OCI-LY3 (cell line): ENCODE measurements around the gene STK32A.

ENCODE experiments used
- H2AFZ ChIP-seq: fragments of 200-600, 300-600 bp; shearing (Covaris generic); 2 replicates; pipeline ENCODE4 v1.6.0; 2014; ENCODE audit warnings: antibody characterized with exemption, low read depth, low read length
- H3K27ac ChIP-seq: fragments of 200-600, 300-600 bp; sonication (generic); 2 replicates; pipeline ENCODE4 v1.5.1; 2014; ENCODE audit warnings: mild to moderate bottlenecking, low read length, moderate library complexity, mixed read lengths
- H3K27me3 ChIP-seq: fragments of 200-600, 300-600 bp; sonication (generic); 2 replicates; pipeline ENCODE4 v1.6.1; 2014; ENCODE audit warnings: low read depth, low read length, mixed read lengths
- H3K36me3 ChIP-seq: fragments of 200-600, 300-600 bp; sonication (generic); replicated peaks from 2 replicates; pipeline ENCODE3; 2014; ENCODE audit warnings: low read depth, low read length, mixed read lengths
- H3K4me1 ChIP-seq: fragments of 300-600, 200-600 bp; sonication (generic); 2 replicates; pipeline ENCODE4 v1.6.1; 2014; ENCODE audit warnings: low read length, mixed read lengths
- H3K4me2 ChIP-seq: fragments of 200-600, 300-600 bp; sonication (generic); 2 replicates; pipeline ENCODE4 v1.6.1; 2014; ENCODE audit warnings: low read length, mixed read lengths
- H3K4me3 ChIP-seq: fragments of 300-600, 200-600 bp; sonication (generic); 2 replicates; pipeline ENCODE4 v1.5.1; 2014; ENCODE audit warnings: antibody characterized with exemption, mild to moderate bottlenecking, low read length, moderate library complexity
- H3K79me2 ChIP-seq: fragments of 300-600, 200-600 bp; shearing (Covaris generic); 2 replicates; pipeline ENCODE4 v1.6.1; 2014; ENCODE audit warnings: mild to moderate bottlenecking, low read length, mixed read lengths
- H3K9ac ChIP-seq: fragments of 300-600, 200-600 bp; shearing (Covaris generic); 2 replicates; pipeline ENCODE4 v1.6.0; 2014; ENCODE audit warnings: mild to moderate bottlenecking, low read length, moderate library complexity
- H3K9me3 ChIP-seq: fragments of 200-600, 300-600 bp; shearing (Covaris generic); 2 replicates; pipeline ENCODE4 v1.6.1; 2014; ENCODE audit warnings: low read length, mixed read lengths; ENCODE audit not compliant: insufficient read depth
- H4K20me1 ChIP-seq: fragments of 200-600, 300-600 bp; sonication (generic); 2 replicates; pipeline ENCODE4 v1.6.1; 2016; ENCODE audit warnings: low read length, mixed read lengths; ENCODE audit not compliant: insufficient read depth
- EZH2phosphoT487 ChIP-seq: fragments of 200-600 bp; shearing (Covaris generic); IDR thresholded peaks from 2 replicates; pipeline ENCODE4 v1.6.1; 2018; ENCODE audit warnings: antibody characterized with exemption, mixed run types, low read depth
- TF ChIP-seq, protein P1 (sequence below): fragments of 200-600, 300-600 bp; sonication (generic); IDR thresholded peaks from 2 replicates; pipeline ENCODE4 v1.5.1; 2014; ENCODE audit warnings: antibody characterized with exemption, low read length, low read depth

Gene STK32A

DNA sequence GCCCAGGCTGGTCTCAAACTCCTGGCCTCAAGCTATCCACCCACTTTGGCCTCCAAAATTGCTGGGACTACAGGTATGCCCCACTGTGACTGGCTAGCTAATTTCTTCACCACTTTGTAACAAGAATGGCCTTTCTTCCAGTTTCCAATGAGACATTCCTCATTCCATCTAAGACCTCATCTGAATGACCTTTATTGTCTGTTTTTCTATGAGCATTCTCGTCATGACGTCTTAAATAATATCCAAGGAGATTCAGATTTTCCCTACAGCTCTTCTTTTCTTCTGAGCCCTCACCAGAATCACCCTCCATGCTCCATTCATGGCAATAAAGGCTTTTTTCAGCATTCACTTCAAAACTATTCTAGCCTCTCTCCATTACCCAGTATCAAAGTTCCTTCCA lies 30.2 kb upstream of the STK32A start:
- H3K27ac ChIP-seq: no peak overlapping the region
- no peaks in the 10 kb centered on the region for H4K20me1 ChIP-seq
- no peaks in the 10 kb centered on the region for H3K27me3 ChIP-seq
- no peak overlapping the region for H3K4me2 ChIP-seq
- no peaks in the 10 kb centered on the region for H3K9me3 ChIP-seq
- no peaks in the 10 kb centered on the region for H3K36me3 ChIP-seq
- H2AFZ ChIP-seq: no peak overlapping the region
- no peaks in the 10 kb centered on the region for H3K4me1 ChIP-seq
- no peak for TF ChIP-seq EZH2phosphoT487
- TF ChIP-seq, protein P1, sequence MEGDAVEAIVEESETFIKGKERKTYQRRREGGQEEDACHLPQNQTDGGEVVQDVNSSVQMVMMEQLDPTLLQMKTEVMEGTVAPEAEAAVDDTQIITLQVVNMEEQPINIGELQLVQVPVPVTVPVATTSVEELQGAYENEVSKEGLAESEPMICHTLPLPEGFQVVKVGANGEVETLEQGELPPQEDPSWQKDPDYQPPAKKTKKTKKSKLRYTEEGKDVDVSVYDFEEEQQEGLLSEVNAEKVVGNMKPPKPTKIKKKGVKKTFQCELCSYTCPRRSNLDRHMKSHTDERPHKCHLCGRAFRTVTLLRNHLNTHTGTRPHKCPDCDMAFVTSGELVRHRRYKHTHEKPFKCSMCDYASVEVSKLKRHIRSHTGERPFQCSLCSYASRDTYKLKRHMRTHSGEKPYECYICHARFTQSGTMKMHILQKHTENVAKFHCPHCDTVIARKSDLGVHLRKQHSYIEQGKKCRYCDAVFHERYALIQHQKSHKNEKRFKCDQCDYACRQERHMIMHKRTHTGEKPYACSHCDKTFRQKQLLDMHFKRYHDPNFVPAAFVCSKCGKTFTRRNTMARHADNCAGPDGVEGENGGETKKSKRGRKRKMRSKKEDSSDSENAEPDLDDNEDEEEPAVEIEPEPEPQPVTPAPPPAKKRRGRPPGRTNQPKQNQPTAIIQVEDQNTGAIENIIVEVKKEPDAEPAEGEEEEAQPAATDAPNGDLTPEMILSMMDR: no peak
- H3K4me3 ChIP-seq: no peak overlapping the region
- H3K79me2 ChIP-seq: no peaks in the 10 kb centered on the region
- H3K9ac ChIP-seq: no peak overlapping the region

DNA sequence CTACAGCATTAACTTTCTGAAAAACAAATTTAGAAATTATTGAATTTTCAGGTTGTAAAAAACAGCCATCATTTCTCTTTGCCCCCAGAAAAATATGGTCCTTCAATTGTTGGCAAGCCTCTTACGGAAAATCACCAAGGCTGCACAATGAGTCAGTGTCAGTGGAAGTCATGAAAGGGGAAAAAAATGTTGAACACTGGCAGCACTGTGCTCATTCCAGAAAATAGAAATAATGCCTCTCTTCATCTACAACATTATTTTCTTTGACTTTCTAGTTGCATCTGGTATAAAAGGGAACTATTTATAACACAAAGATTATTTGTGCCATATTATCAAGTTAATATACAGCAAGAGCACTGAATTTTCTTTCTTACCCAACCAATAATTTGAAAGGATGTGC lies 26.7 kb upstream of the STK32A start:
- TF ChIP-seq, protein P1: no peak
- Histone ChIP-seq H2AFZ (no peak overlapping the region), H3K4me1 (no peaks in the 10 kb centered on the region), H3K9me3 (no peaks in the 10 kb centered on the region), H3K36me3 (no peaks in the 10 kb centered on the region), H3K9ac (no peak overlapping the region), H4K20me1 (no peaks in the 10 kb centered on the region), H3K4me2 (no peak overlapping the region), H3K27me3 (no peaks in the 10 kb centered on the region), H3K27ac (no peak overlapping the region), H3K4me3 (no peak overlapping the region), H3K79me2 (no peaks in the 10 kb centered on the region)

DNA sequence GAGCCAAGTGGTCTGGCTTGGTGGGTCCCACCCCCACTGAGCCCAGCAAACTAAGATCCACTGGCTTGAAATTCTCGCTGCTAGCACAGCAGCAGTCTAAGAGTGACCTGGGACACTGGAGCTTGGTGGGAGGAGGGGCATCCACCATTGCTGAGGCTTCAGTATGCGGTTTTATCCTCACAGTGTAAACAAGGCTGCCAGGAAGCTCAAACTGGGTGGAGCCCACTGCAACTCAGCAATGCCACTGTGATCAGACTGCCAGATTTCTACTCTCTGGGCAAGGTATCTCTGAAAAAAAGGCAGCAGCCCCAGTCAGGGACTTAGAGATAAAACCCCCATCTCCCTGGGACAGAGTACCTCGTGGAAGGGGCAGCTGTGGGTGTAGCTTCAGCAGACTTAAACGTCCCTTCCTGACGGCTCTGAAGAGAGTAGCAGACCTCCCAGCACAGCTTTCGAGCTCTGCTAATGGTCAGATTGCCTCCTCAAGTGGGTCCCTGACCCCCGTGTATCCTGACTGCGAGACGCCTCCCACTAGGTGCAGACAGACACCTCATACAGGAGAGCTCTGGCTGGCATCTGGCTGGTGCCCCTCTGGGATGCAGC lies 18.2 kb upstream of the STK32A start:
- no peak overlapping the region for H2AFZ ChIP-seq
- H3K4me2 ChIP-seq: no peak overlapping the region

DNA sequence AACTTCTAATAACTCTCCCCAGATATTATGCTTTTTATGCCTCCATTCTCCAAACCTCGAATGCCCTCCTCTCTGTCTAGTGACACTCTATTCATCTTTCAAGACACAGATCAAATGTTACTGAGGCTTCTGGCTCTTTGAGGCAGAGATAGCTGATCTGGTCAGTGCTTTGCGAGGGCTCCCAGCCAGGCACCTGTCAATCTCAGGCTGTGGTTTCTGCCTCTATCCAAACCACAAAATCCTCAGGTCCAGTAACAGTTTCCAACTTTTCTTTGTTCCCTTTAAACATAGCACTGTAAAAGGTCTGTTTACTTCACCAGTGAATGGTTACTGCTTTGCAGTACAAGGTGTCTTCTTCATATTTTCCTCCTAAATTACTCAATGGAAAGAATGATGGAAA lies 11.5 kb upstream of the STK32A start:
- Histone ChIP-seq H3K4me2 (no peak overlapping the region), H3K79me2 (no peaks in the 10 kb centered on the region), H2AFZ (no peak overlapping the region), H3K4me1 (no peaks in the 10 kb centered on the region), H3K9ac (no peak overlapping the region), H4K20me1 (no peaks in the 10 kb centered on the region), H3K27ac (no peak overlapping the region), H3K36me3 (no peaks in the 10 kb centered on the region), H3K4me3 (no peak overlapping the region), H3K9me3 (no peaks in the 10 kb centered on the region), H3K27me3 (no peaks in the 10 kb centered on the region)
- no peak for TF ChIP-seq EZH2phosphoT487
- TF ChIP-seq, protein P1: no peak

More for the DNA sequence above, 18.2 kb upstream of the STK32A start:
- Histone ChIP-seq H3K27ac (no peak overlapping the region), H3K9ac (no peak overlapping the region), H3K27me3 (no peaks in the 10 kb centered on the region), H3K4me3 (no peak overlapping the region), H4K20me1 (no peaks in the 10 kb centered on the region), H3K36me3 (no peaks in the 10 kb centered on the region), H3K9me3 (no peaks in the 10 kb centered on the region), H3K79me2 (no peaks in the 10 kb centered on the region), H3K4me1 (no peaks in the 10 kb centered on the region)
- TF ChIP-seq, protein P1: no peak
- no peak for TF ChIP-seq EZH2phosphoT487
